A549 (cell line): ENCODE results near the gene SEMA5A. TPM values are rescaled to one million over a fixed set of nuclear protein-coding genes. Genes with fewer than 3 reads are reported as not detected.

Experiments used
- ATAC-seq, 2 experiments: fragments of 200-7000 bp in 1 of 2; fragments of >200 bp in 1 of 2; cut with Nextera tagmentation in 1 of 2; cut with Tn5 transposase in 1 of 2; 3 replicates each; pipeline versions ENCODE4 v1.8.0 to v1.9.1; 2018 to 2020; ENCODE audit warnings: mild to moderate bottlenecking in 1 of 2, moderate library complexity in 1 of 2
- CTCF ChIA-PET: fragments of 300-600 bp; sonication (Branson Sonifier 250); formaldehyde crosslinking; extraction: SDS; loops from one replicate; lab custom pipeline; 2021; ENCODE audit warnings: antibody characterized with exemption, inconsistent platforms; lab: Yijun Ruan, JAX
- POLR2A ChIA-PET: fragments of 350-600 bp; formaldehyde crosslinking; extraction: SDS; loops from one replicate; lab custom pipeline; 2021; ENCODE audit warnings: antibody characterized with exemption, inconsistent platforms; lab: Yijun Ruan, JAX
- DNase-seq, 2 experiments: peaks; one replicate each; pipeline versions ENCODE4 v3.0.0 to v3.0.0-alpha.2; 2011 to 2016; ENCODE audit warnings: low read depth in 1 of 2, low spot score in 1 of 2
- FAIRE-seq: peaks from 2 replicates; lab custom pipeline; 2011; peaks lifted over from hg19 to GRCh38; lab: Jason Lieb, UNC
- H3K27ac ChIP-seq, 2 experiments: fragments of >200 bp; sonication (Bioruptor Twin); formaldehyde crosslinking; 3 replicates each; pipeline ENCODE4 v1.5.1; 2016 to 2017
- H3K4me1 ChIP-seq: fragments of >200 bp; sonication (Bioruptor Twin); formaldehyde crosslinking; 3 replicates; pipeline ENCODE4 v1.6.1; 2016
- H3K4me2 ChIP-seq: fragments of >200 bp; sonication (Bioruptor Twin); formaldehyde crosslinking; 3 replicates; pipeline ENCODE4 v1.6.1; 2016
- H3K4me3 ChIP-seq: fragments of >200 bp; sonication (Bioruptor Twin); formaldehyde crosslinking; 3 replicates; pipeline ENCODE4 v1.5.1; 2016
- H3K9me3 ChIP-seq: fragments of >200 bp; sonication (Bioruptor Twin); formaldehyde crosslinking; 3 replicates; pipeline ENCODE4 v1.6.1; 2016
- ATOH8 ChIP-seq: fragments of 250-450 bp; sonication (Bioruptor Pico); IDR thresholded peaks from 2 replicates; pipeline ENCODE4 v1.5.0; 2020; ENCODE audit warnings: low read depth, mild to moderate bottlenecking, moderate library complexity
- BCL3 ChIP-seq: fragments of >200 bp; sonication (Bioruptor Twin); formaldehyde crosslinking; IDR thresholded peaks from 3 replicates; pipeline ENCODE4 v1.6.1; 2016
- BHLHE40 ChIP-seq: IDR thresholded peaks from 2 replicates; pipeline ENCODE4 v1.6.1; 2012; ENCODE audit warnings: low read depth, low read length, inconsistent platforms
- E2F6 ChIP-seq: IDR thresholded peaks from 2 replicates; pipeline ENCODE4 v1.6.1; 2012; ENCODE audit warnings: low read depth, borderline replicate concordance
- EHF ChIP-seq: fragments of 250-450 bp; sonication (Bioruptor Pico); IDR thresholded peaks from 2 replicates; pipeline ENCODE4 v1.5.0; 2020; ENCODE audit warnings: mild to moderate bottlenecking
- EP300 ChIP-seq, 2 experiments: fragments of >200 bp; sonication (Bioruptor Twin); formaldehyde crosslinking; IDR thresholded peaks; 2 replicates in 1 of 2; 3 replicates in 1 of 2; pipeline ENCODE4 v1.6.1; 2016 to 2017
- ESRRA ChIP-seq: fragments of 150-350 bp; IDR thresholded peaks from 2 replicates; pipeline ENCODE4 v1.6.1; 2014; ENCODE audit warnings: mild to moderate bottlenecking, low read length, borderline replicate concordance
- FOSB ChIP-seq: fragments of 250-450 bp; sonication (Bioruptor Pico); IDR thresholded peaks from 2 replicates; pipeline ENCODE4 v1.5.0; 2020; ENCODE audit warnings: mild to moderate bottlenecking, moderate library complexity
- FOSL2 ChIP-seq, 2 experiments: fragments of 450-650 bp in 1 of 2; fragments of >200 bp in 1 of 2; sonication (Bioruptor Twin) in 1 of 2; formaldehyde crosslinking; IDR thresholded peaks; 2 replicates each; pipeline versions ENCODE4 v1.5.0 to v1.6.1; 2016 to 2020; ENCODE audit warnings: mild to moderate bottlenecking in 1 of 2, moderate library complexity in 1 of 2
- GATA3 ChIP-seq: IDR thresholded peaks from 2 replicates; pipeline ENCODE4 v1.6.1; 2012; ENCODE audit warnings: borderline replicate concordance
- HES2 ChIP-seq: fragments of >200 bp; sonication (Bioruptor Twin); formaldehyde crosslinking; IDR thresholded peaks from 2 replicates; pipeline ENCODE4 v1.6.1; 2016
- HEYL ChIP-seq: fragments of 250-450 bp; sonication (Bioruptor Pico); IDR thresholded peaks from 2 replicates; pipeline ENCODE4 v1.8.0; 2021; ENCODE audit warnings: mild to moderate bottlenecking, moderate library complexity
- HOXA7 ChIP-seq: fragments of 250-450 bp; sonication (Bioruptor Pico); IDR thresholded peaks from 2 replicates; pipeline ENCODE4 v1.5.0; 2020; ENCODE audit warnings: mild to moderate bottlenecking, moderate library complexity
- HOXB13 ChIP-seq: fragments of 250-450 bp; sonication (Bioruptor Pico); IDR thresholded peaks from 2 replicates; pipeline ENCODE4 v1.5.0; 2020; ENCODE audit warnings: low read depth, mild to moderate bottlenecking, moderate library complexity
- HOXB5 ChIP-seq: fragments of 250-450 bp; sonication (Bioruptor Pico); IDR thresholded peaks from 2 replicates; pipeline ENCODE4 v1.5.0; 2020; ENCODE audit warnings: mild to moderate bottlenecking, moderate library complexity
- JUN ChIP-seq, 2 experiments: fragments of >200 bp; sonication (Bioruptor Twin); formaldehyde crosslinking; IDR thresholded peaks; 2 replicates in 1 of 2; 3 replicates in 1 of 2; pipeline ENCODE4 v1.6.1; 2016 to 2017
- KDM5A ChIP-seq: fragments of 200-600 bp; sonication (generic); IDR thresholded peaks from 2 replicates; pipeline ENCODE4 v1.6.1; 2016; ENCODE audit warnings: antibody characterized with exemption, mild to moderate bottlenecking
- MAX ChIP-seq: IDR thresholded peaks from 2 replicates; pipeline ENCODE4 v1.6.1; 2012
- NFE2L2 ChIP-seq: fragments of 150-350 bp; conservative IDR thresholded peaks from 2 replicates; pipeline ENCODE4 v1.6.1; 2014; ENCODE audit warnings: low read length
- NPAS2 ChIP-seq: fragments of 250-450 bp; sonication (Bioruptor Pico); IDR thresholded peaks from 2 replicates; pipeline ENCODE4 v1.8.0; 2022; ENCODE audit warnings: mild to moderate bottlenecking, moderate library complexity, borderline replicate concordance
- REST ChIP-seq: fragments of 200-600 bp; sonication (generic); IDR thresholded peaks from 2 replicates; pipeline ENCODE4 v1.6.1; 2016; ENCODE audit warnings: antibody characterized with exemption, mild to moderate bottlenecking, moderate library complexity
- RNF2 ChIP-seq: fragments of 200-600 bp; sonication (generic); IDR thresholded peaks from 2 replicates; pipeline ENCODE4 v1.6.1; 2016; ENCODE audit warnings: low read depth, mild to moderate bottlenecking, antibody characterized with exemption, moderate library complexity, borderline replicate concordance
- SMC3 ChIP-seq: fragments of >200 bp; sonication (Bioruptor Twin); formaldehyde crosslinking; IDR thresholded peaks from 3 replicates; pipeline ENCODE4 v1.6.1; 2018; ENCODE audit warnings: inconsistent platforms
- SREBF2 ChIP-seq: fragments of 450-650 bp; IDR thresholded peaks from 2 replicates; pipeline ENCODE4 v1.6.1; 2014; ENCODE audit warnings: mild to moderate bottlenecking, moderate library complexity
- ZNF302 ChIP-seq: fragments of 250-450 bp; sonication (Bioruptor Pico); IDR thresholded peaks from 2 replicates; pipeline ENCODE4 v1.9.0; 2021; ENCODE audit warnings: inconsistent platforms, mild to moderate bottlenecking, moderate library complexity
- WGBS: methylation state at CpG from one replicate; pipeline ENCODE4 v1.1.6; 2017; ENCODE audit errors: missing lambda C conversion rate; 5-methylcytosine and 5-hydroxymethylcytosine counted together
- polyA plus RNA-seq, 4 experiments: library from polyadenylated mRNA; depleted of rRNA in 3 of 4; stranded (reverse); fragments of >200 nt; fragmentation: RNase III in 1 of 4; extraction: RNeasy Plus Mini Kit Qiagen cat#74134 plus additional on column Dnase treatment in 1 of 4; gene quantifications; 2 replicates in 3 of 4; 3 replicates in 1 of 4; pipeline ENCODE4 v1.2.3, GENCODE V29; 2011 to 2017

Gene SEMA5A
- polyA plus RNA-seq, 2 of the 4 experiments (the other 2 are of a cell fraction) = not detected

GRCh38 chr5:9047932-9048331 lies 497.9 kb downstream of the SEMA5A start:
- no peak for ATAC-seq

GRCh38 chr5:9046756-9047481 lies 499.0 kb downstream of the SEMA5A start:
- Histone ChIP-seq H3K4me2 (no peak overlapping the region), H3K27ac (no peak overlapping the region), H3K9me3 (no peaks in the 10 kb centered on the region), H3K4me1 (no peaks in the 10 kb centered on the region), H3K4me3 (no peak overlapping the region)
- FAIRE-seq (no peak), ATAC-seq (no peak), DNase-seq (no peak)
- ChIA-PET CTCF (interaction anchor here (1.2 kb wide), 1 partner anchor 14 kb away, joined by 3 read pairs; no protein-coding TSS in a partner anchor), POLR2A (no interaction called here)
- 6% methylated on average over 3 of the region's 3 CpGs for whole genome bisulfite sequencing
- TF ChIP-seq HEYL = no peak
- no peak for TF ChIP-seq BCL3
- TF ChIP-seq ATOH8 (CRISPR knock-in tag) = no peak
- no peak for TF ChIP-seq HES2
- TF ChIP-seq JUN (IDR thresholded peaks at IDR 0.05) = no peak
- TF ChIP-seq HOXA7 = no peak
- no peak for TF ChIP-seq RNF2
- TF ChIP-seq E2F6 = no peak
- TF ChIP-seq NPAS2 (CRISPR knock-in tag) = no peak
- no peak for TF ChIP-seq NFE2L2

More at GRCh38 chr5:9047932-9048331, 497.9 kb downstream of the SEMA5A start:
- TF ChIP-seq ESRRA (no peak), EHF (CRISPR knock-in tag) (no peak), BHLHE40 (no peak), HOXB5 (CRISPR knock-in tag) (no peak), ZNF302 (no peak), KDM5A (no peak), SREBF2 (no peak), REST (no peak), FOSB (no peak), GATA3 (no peak), FOSL2 (IDR thresholded peaks at IDR 0.05) (no peak), FOSL2 (CRISPR knock-in tag; IDR thresholded peaks at IDR 0.05) (no peak), MAX (no peak), SMC3 (no peak), EP300 (IDR thresholded peaks at IDR 0.05) (no peak), HOXB13 (CRISPR knock-in tag) (no peak), BCL3 (no peak), HEYL (no peak)
- no peak overlapping the region for H3K27ac ChIP-seq
- WGBS = 3% methylated on average over 5 of the region's 5 CpGs
- CTCF ChIA-PET = no interaction called here
- FAIRE-seq (no peak), DNase-seq (no peak)
- no peaks in the 10 kb centered on the region for H3K9me3 ChIP-seq
- no peak overlapping the region for H3K4me3 ChIP-seq
- no peaks in the 10 kb centered on the region for H3K4me1 ChIP-seq
- POLR2A ChIA-PET = no interaction called here
- H3K4me2 ChIP-seq = no peak overlapping the region
